ENCODE data around the gene TBC1D4. TPM values are rescaled to one million over a fixed set of nuclear protein-coding genes. Genes with fewer than 3 reads are reported as not detected.
A peak's percentile ranks its signal among the peaks of the same experiment; 100 is the strongest.

TBC1D4 gene
- total and polyA plus RNA-seq, 2 donors: 18.8 to 22.8 TPM

- 99% methylated on average over 2 of the region's 2 CpGs for WGBS
- no peak for DNase-seq (ENCODE audit: low read depth in 6 of 9, low spot score in 9 of 9)
- no peak overlapping the region for H3K27ac ChIP-seq (ENCODE audit: low read depth in 1 of 2, low read length in 1 of 2)
- H3K36me3 ChIP-seq (ENCODE audit: control insufficient read depth in 2 of 2, insufficient read depth in 2 of 2, low read length in 1 of 2): no peaks in the 10 kb centered on the region
- H3K27me3 ChIP-seq (ENCODE audit: control insufficient read depth in 2 of 2, insufficient read depth in 1 of 2, low read length in 1 of 2): no peaks in the 10 kb centered on the region
- H3K9me3 ChIP-seq (ENCODE audit: control insufficient read depth in 2 of 2, insufficient read depth in 1 of 2, low read length in 1 of 2): no peaks in the 10 kb centered on the region
- no peaks in the 10 kb centered on the region for H3K4me1 ChIP-seq (ENCODE audit: control insufficient read depth in 2 of 2, insufficient read depth in 2 of 2, low read length in 2 of 2)
- H3K4me3 ChIP-seq (ENCODE audit: low read length in 2 of 2): no peak overlapping the region
These were observed 9.4 kb upstream of the TBC1D4 start for GRCh38 chr13:75491376-75491775.

GRCh38 chr13:75489502-75490263 is 7.7 kb upstream of the TBC1D4 start:
- DNase-seq (ENCODE audit: low read depth in 6 of 9, low spot score in 9 of 9): no peak
- H3K4me3 ChIP-seq (ENCODE audit: low read length in 2 of 2): no peak overlapping the region
- no peak overlapping the region for H3K27ac ChIP-seq (ENCODE audit: low read depth in 1 of 2, low read length in 1 of 2)
- H3K9me3 ChIP-seq (ENCODE audit: control insufficient read depth in 2 of 2, insufficient read depth in 1 of 2, low read length in 1 of 2): no peaks in the 10 kb centered on the region
- WGBS: 84% methylated on average over 10 of the region's 10 CpGs
- no peaks in the 10 kb centered on the region for H3K4me1 ChIP-seq (ENCODE audit: control insufficient read depth in 2 of 2, insufficient read depth in 2 of 2, low read length in 2 of 2)
- no peaks in the 10 kb centered on the region for H3K36me3 ChIP-seq (ENCODE audit: control insufficient read depth in 2 of 2, insufficient read depth in 2 of 2, low read length in 1 of 2)
- H3K27me3 ChIP-seq (ENCODE audit: control insufficient read depth in 2 of 2, insufficient read depth in 1 of 2, low read length in 1 of 2): peaks cover 0 to 2% of the 10 kb centered on the region in 2 donors

GRCh38 chr13:75486146-75487062 is 4.4 kb upstream of the TBC1D4 start:
- Histone ChIP-seq H3K36me3 (ENCODE audit: control insufficient read depth in 2 of 2, insufficient read depth in 2 of 2, low read length in 1 of 2) (no peaks in the 10 kb centered on the region), H3K27ac (ENCODE audit: low read depth in 1 of 2, low read length in 1 of 2) (no peak overlapping the region), H3K27me3 (ENCODE audit: control insufficient read depth in 2 of 2, insufficient read depth in 1 of 2, low read length in 1 of 2) (peaks cover 3 to 21% of the 10 kb centered on the region in 2 donors), H3K4me3 (ENCODE audit: low read length in 2 of 2) (no peak overlapping the region), H3K9me3 (ENCODE audit: control insufficient read depth in 2 of 2, insufficient read depth in 1 of 2, low read length in 1 of 2) (no peaks in the 10 kb centered on the region), H3K4me1 (ENCODE audit: control insufficient read depth in 2 of 2, insufficient read depth in 2 of 2, low read length in 2 of 2) (peaks cover 0 to 5% of the 10 kb centered on the region in 2 donors)
- 53% methylated on average over 5 of the region's 5 CpGs for WGBS
- no peak for DNase-seq (ENCODE audit: low read depth in 6 of 9, low spot score in 9 of 9)

- peaks cover 12 to 30% of the 10 kb centered on the region in 2 donors for H3K27me3 ChIP-seq (ENCODE audit: control insufficient read depth in 2 of 2, insufficient read depth in 1 of 2, low read length in 1 of 2)
These were observed 3.5 kb upstream of the TBC1D4 start for GRCh38 chr13:75485286-75486062.

GRCh38 chr13:75482820-75483079 is 781 bp upstream of the TBC1D4 start:
- DNase-seq (ENCODE audit: low read depth in 6 of 9, low spot score in 9 of 9): no peak
- Histone ChIP-seq H3K4me3 (ENCODE audit: low read length in 2 of 2) (peak overlapping the region in 1 of 2 donors; percentile 71), H3K27ac (ENCODE audit: low read depth in 1 of 2, low read length in 1 of 2) (no peak overlapping the region), H3K9me3 (ENCODE audit: control insufficient read depth in 2 of 2, insufficient read depth in 1 of 2, low read length in 1 of 2) (peaks cover 0 to 4% of the 10 kb centered on the region in 2 donors), H3K36me3 (ENCODE audit: control insufficient read depth in 2 of 2, insufficient read depth in 2 of 2, low read length in 1 of 2) (no peaks in the 10 kb centered on the region), H3K27me3 (ENCODE audit: control insufficient read depth in 2 of 2, insufficient read depth in 1 of 2, low read length in 1 of 2) (peaks cover 29 to 43% of the 10 kb centered on the region in 2 donors), H3K4me1 (ENCODE audit: control insufficient read depth in 2 of 2, insufficient read depth in 2 of 2, low read length in 2 of 2) (peaks cover 3 to 6% of the 10 kb centered on the region in 2 donors)
- 3% methylated on average over 1 of the region's 1 CpG for WGBS

More at GRCh38 chr13:75485286-75486062, 3.5 kb upstream of the TBC1D4 start:
- 100% methylated on average over 1 of the region's 1 CpG for WGBS
- peaks cover 0 to 4% of the 10 kb centered on the region in 2 donors for H3K9me3 ChIP-seq (ENCODE audit: control insufficient read depth in 2 of 2, insufficient read depth in 1 of 2, low read length in 1 of 2)
- H3K4me1 ChIP-seq (ENCODE audit: control insufficient read depth in 2 of 2, insufficient read depth in 2 of 2, low read length in 2 of 2): peaks cover 3 to 6% of the 10 kb centered on the region in 2 donors
- no peak overlapping the region for H3K4me3 ChIP-seq (ENCODE audit: low read length in 2 of 2)
- H3K36me3 ChIP-seq (ENCODE audit: control insufficient read depth in 2 of 2, insufficient read depth in 2 of 2, low read length in 1 of 2): no peaks in the 10 kb centered on the region
- no peak for DNase-seq (ENCODE audit: low read depth in 6 of 9, low spot score in 9 of 9)
- no peak overlapping the region for H3K27ac ChIP-seq (ENCODE audit: low read depth in 1 of 2, low read length in 1 of 2)

GRCh38 chr13:75481176-75482069 is 546 bp downstream of the TBC1D4 start:
- peaks cover 0 to 4% of the 10 kb centered on the region in 2 donors for H3K9me3 ChIP-seq (ENCODE audit: control insufficient read depth in 2 of 2, insufficient read depth in 1 of 2, low read length in 1 of 2)
- peaks cover 29 to 43% of the 10 kb centered on the region in 2 donors for H3K27me3 ChIP-seq (ENCODE audit: control insufficient read depth in 2 of 2, insufficient read depth in 1 of 2, low read length in 1 of 2)
- WGBS: under 1% methylated on average over 100 of the region's 100 CpGs
- peaks cover 3 to 6% of the 10 kb centered on the region in 2 donors for H3K4me1 ChIP-seq (ENCODE audit: control insufficient read depth in 2 of 2, insufficient read depth in 2 of 2, low read length in 2 of 2)
- H3K4me3 ChIP-seq (ENCODE audit: low read length in 2 of 2): peak overlapping the region; percentile 63 to 71
- peak in 5 of 9 donors; percentile 4 to 46 (median 18) for DNase-seq (ENCODE audit: low read depth in 6 of 9, low spot score in 9 of 9)
- no peaks in the 10 kb centered on the region for H3K36me3 ChIP-seq (ENCODE audit: control insufficient read depth in 2 of 2, insufficient read depth in 2 of 2, low read length in 1 of 2)
- H3K27ac ChIP-seq (ENCODE audit: low read depth in 1 of 2, low read length in 1 of 2): peak overlapping the region in 1 of 2 donors; percentile 18

- Histone ChIP-seq H3K27ac (ENCODE audit: low read depth in 1 of 2, low read length in 1 of 2) (no peak overlapping the region), H3K9me3 (ENCODE audit: control insufficient read depth in 2 of 2, insufficient read depth in 1 of 2, low read length in 1 of 2) (peaks cover 0 to 4% of the 10 kb centered on the region in 2 donors), H3K4me3 (ENCODE audit: low read length in 2 of 2) (peak overlapping the region; percentile 63 to 71), H3K36me3 (ENCODE audit: control insufficient read depth in 2 of 2, insufficient read depth in 2 of 2, low read length in 1 of 2) (no peaks in the 10 kb centered on the region), H3K4me1 (ENCODE audit: control insufficient read depth in 2 of 2, insufficient read depth in 2 of 2, low read length in 2 of 2) (peaks cover 3 to 6% of the 10 kb centered on the region in 2 donors), H3K27me3 (ENCODE audit: control insufficient read depth in 2 of 2, insufficient read depth in 1 of 2, low read length in 1 of 2) (peaks cover 29 to 41% of the 10 kb centered on the region in 2 donors)
- peak in 6 of 9 donors; percentile 5 to 47 (median 14) for DNase-seq (ENCODE audit: low read depth in 6 of 9, low spot score in 9 of 9)
- WGBS: 1% methylated on average over 48 of the region's 48 CpGs
These were observed 1.2 kb downstream of the TBC1D4 start for GRCh38 chr13:75480671-75481175.

Measured in thymus (tissue), 11 donors.